ENCODE measurements around the gene GMDS.

The GMDS gene

DNA sequence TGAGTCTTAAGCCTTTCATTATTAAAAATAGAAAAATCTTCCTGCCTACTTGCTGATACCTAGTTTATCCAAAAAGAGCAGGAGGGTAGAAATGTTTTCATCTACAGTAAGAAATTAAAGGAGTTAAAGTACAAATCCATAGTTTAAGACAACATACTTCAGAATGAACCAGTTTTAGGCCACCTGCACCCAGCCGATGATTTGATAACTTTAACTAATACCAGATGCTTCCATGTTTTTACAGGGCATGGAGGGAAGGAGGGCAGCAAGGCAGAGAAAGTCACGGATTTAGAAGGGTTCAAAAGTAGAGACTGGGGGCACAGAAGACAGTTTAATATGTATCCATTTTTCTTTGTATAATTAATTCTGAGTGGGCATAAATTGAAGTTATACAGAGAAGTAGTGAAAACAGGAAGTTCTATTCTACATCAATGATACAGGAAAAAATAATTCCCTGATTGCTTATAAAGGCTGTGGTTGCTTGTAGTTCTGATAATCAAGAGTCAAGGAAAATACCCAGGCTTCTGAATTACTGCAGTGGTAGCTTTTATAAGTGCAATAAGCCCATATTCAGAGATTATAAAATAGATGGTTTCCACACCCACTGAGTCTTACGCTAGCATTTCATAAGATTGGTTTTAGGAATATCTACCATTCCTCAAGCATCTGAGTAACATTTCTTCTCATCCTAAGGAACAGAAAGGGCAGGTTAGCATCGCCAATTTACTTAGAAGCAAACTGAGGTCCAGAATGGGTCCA lies 72.0 kb downstream of the GMDS start:
- DNase-seq, result no peak

GRCh38 chr6:2171728-2172127 lies 73.7 kb downstream of the GMDS start:
- DNase-seq, result no peak

DNA sequence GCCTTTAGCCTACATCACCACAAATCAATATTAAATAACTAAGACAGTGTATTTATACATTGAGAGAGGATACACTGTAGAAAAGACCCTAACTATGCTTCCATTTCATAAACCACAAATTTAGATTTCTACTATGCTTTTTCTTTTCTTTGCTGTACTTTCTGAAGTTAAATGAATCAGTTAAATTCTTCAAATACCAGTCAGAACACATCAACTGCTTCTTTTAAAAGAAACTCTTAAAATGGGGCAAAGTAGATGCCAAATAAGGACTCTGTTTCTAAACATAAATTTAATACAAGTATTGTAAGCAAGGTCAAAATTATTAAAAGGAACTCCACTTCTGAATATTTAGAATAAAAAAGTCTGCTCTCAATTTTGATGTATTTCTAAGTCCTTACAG lies 76.9 kb downstream of the GMDS start:
- no peak for DNase-seq

DNA sequence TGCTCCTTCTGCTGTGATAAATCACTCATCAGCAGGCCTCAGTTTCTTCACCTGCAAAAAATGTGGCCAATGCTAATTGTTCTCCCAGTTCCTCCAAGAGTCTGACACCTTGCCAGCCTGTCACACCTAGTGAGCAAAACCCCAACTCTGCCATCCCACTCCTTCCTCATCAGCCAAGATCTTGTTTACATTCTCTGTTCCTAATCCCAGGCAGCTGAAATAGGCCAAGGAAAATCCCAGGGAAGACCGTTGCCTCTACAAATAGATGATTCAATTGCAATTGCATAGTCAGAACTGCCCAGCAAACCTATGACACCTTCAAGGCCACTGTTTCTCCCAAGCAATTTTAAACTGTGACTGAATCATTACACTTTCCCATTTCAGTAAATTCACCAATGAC lies 78.7 kb downstream of the GMDS start:
- no peak for DNase-seq

- DNase-seq, result no peak
Measured at GRCh38 chr6:2165286-2165685, 80.1 kb downstream of the GMDS start.

DNA sequence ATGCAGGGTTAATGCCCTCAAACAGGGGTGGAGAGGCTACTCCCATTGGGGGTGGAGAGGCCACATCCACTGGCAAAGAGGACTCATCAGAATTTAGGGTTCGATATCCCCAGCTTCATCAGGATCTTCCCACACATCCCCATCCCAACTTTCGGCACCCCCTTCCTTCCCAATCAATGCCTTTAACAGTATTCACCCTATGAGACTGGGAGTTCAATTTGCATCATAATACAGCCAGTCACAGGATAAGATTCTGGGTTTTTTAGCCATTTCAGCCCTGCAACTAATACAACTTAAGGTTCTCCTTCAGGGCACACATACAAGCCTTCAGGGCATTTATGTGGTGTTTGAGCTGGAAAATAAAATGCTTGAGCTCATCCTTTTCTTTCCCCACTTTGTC lies 80.9 kb downstream of the GMDS start:
- no peak for DNase-seq

- no peak for DNase-seq
Measured at GRCh38 chr6:2162079-2162445, 83.3 kb downstream of the GMDS start.

- DNase-seq, result no peak
Measured at GRCh38 chr6:2158596-2159271, 86.7 kb downstream of the GMDS start.

DNA sequence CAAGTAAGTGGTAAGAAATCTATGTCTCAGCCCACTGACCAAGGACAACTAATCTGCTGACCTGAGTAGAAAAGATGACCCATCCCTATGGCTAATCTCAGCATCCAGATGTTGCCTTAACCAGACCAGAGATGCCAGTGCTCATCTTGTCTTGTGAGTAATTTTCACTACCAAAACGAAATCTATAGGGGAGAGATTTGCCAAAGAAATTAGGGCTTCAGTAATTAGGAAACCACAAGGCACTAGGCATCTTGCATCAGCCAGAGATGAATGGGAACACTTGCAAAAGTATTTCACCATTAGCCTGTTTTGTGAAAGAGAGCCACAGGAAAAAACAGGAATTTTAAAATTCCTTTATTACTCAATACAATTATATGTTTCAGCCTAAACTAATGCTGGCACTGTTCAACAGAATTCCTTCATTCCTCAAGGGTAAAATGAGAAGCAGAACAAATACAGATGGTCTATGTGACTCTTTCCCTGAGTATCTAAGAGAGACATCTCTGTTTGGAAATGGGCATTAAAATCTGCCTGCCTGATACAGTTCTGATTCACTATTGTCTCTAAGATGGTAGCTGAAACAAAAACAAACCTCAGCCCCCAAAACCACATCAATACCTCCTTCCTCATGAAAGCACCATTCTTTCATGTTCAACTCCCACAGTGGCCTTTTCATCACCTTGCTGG lies 87.8 kb downstream of the GMDS start:
- DNase-seq, result no peak

DNA sequence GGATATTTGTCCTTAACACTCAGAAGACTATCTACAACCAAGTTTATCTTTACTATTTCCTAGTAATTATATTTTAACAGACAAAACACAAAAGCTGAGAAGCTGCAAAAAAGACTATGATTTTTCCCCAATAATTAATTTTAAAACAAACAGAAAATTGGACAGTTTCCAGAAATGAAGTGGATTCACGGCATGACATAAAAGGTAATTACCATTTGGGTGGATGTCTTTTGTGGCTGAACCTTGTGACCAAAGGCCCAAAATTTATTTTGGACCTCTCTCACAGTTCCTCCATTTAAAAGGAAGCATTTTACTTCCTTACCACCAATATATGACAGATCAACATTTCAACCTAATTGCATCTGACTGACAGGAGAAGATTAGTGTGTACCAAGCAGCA lies 90.2 kb downstream of the GMDS start:
- DNase-seq, result no peak

DNA sequence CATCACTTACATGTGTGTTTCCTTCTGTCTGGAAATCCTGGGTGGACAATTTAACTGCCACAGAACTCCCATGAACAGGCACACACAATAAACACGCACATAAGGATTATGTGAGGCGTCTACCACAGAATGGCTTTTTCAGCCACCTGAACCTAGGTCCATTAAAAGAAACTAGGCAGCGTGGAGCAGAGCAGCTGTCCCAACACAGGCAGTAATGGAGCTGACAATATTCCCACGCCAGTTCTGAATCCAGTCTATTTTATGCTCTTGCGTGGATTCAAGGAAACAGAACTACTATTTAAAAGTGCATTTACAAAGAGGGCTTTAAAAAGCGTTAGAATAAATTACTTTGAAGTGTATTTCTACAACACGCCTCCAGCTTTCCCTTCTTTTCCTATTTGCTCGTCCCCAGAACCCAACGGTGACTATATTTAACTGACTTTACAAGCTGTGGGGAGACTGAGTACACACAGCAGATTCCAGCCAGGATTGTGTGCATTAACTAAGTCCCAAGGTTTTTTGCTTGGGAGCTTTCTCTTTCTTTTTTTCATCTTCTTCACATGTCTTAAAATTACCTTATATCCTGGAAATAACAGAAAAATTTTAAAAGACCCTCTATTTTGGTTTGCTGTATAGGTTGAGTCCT lies 95.9 kb downstream of the GMDS start:
- DNase-seq, result no peak

- no peak for DNase-seq
Measured at GRCh38 chr6:2148748-2149147, 96.7 kb downstream of the GMDS start.

DNA sequence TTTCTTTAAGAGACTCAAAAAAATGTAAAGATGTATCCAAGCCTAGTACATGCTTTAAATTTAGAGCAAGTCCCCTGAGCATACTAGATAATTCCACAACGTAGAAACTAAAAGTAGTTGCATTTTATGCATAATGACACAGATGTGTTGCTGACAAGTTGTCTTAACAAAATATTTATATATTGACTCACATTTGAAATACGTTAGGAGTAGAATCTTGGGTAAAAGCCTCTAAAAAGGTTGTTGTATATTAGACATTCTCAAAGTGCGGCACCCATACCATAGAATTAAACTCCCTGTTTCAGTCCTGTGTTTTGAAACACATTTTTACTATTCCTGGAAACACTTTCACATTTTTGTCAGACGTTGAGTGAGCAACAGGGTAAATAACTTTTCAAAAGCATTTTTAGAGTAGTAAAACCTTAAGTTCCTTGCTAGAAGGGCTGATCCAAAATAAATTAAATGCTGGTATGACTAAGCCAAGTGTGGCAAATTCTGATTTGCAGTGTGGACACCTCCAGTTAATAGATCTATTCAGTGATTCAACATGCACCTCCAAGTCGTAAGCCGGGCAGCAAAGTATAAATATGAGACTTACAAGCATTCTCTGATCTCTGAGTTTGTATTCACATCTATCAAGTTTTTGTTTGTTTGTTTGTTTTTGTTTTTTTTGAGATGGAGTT lies 97.5 kb downstream of the GMDS start:
- no peak for DNase-seq

GRCh38 chr6:2147261-2147660 lies 98.1 kb downstream of the GMDS start:
- no peak for DNase-seq

- DNase-seq, result no peak
Measured at GRCh38 chr6:2144210-2144609, 101.2 kb downstream of the GMDS start.

DNA sequence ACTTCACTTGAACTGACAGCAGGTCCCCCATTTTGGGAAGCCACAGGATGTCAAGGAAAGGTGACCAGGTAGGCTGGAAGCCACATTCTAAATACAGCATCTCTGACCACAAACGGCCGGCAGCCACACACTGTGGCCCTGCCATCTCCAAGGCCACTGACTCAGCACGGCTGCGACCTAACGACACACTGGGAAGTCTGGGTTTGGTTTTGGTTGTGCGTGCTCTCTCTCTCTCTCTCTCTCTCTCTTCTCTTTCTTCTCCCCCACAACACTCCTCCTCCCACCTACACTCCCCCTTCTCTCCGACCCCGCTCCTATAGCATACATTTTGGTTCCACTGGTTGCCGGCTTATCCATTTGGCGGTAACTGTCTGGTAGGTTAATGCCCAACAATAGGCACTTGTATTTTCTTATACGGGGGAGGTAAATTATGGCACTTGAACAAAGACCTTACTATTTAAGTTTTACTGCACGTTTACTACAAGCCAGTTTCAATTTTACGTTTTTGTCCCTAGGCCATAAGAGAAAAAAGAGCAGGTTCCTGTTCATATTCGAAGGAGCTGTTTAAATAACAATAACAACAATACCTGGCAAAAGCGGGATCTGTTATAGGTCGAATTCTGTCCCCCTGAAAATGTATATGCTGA lies 103.6 kb downstream of the GMDS start:
- no peak for DNase-seq

DNA sequence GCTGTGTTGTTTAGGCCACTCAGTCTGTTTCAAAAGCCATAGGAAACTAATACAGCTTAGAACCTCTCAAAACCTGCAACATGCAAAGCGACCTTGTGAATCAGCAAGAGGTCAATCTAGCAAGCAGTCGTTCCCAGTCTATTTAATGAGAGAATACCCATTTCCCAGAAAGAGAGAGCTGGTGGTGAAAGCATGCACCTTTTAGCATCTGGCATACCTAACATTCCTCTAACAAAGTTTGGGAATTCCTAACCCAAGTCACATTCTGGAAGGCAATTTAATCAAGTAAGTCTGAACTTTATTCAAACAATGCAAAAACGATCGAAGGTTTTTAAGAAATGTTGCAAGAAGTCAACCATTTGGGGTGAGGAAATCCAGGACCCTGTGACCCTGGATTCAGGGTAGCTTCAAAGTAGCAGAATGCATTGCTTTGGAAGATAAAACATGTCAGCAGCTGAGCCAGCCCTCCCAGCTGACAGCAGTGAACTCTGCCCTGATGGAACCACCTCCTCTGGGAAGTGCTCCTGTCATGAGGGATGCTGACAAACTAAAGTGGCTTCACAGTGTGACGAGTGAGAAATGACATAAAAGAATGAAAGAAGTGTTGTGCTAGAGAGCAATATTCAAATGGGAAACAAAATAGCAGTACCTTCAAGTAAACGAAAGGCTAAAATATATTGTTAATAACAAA lies 104.8 kb downstream of the GMDS start:
- no peak for DNase-seq

GRCh38 chr6:2135401-2135800 lies 110.0 kb downstream of the GMDS start:
- no peak for DNase-seq

DNA sequence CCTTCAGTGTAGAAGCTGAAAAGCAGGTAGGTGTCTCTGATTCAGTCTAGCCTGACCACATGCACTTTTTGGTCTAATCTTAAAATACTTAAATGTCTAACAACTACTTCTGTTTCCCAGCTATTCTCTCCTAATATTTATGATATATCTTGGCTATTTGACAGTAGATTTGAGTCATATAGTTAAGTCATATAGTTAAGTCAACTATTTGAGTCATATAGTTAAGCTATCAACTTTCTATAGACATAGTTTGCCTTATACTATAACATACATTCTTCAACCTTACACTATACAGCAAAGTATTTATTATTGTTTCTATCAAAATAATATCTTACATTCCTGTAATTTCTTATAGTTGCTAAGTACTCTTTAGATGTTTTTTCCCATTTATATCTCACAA lies 110.9 kb downstream of the GMDS start:
- DNase-seq, result no peak

DNA sequence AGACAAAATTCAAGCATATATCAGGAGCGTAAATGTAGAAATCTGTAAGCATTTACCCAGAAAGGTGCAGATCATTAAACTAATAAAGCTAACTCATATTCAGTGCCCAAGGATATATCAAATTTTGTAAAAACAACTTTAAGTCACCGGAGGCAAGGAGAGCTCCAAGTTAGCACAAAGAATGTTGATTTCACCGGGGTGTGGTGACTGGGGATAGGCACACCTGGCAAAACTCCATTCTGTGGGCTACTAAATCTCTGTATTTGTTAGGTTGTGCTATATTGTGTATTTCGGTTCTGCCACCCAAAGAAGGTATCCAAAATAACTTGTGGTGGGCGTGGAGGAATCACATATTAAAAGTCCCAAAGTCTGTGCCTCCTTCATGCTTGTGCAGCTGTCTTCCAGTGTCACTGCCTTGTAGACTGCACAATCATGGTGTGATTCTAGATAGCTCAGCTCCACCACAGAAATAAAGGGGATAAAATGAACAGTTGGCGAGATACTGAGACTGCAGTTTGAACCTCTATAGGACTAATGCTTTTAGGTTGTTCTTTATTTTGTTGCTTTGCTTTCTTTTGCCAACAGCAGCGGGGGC lies 111.6 kb downstream of the GMDS start:
- DNase-seq, result no peak

DNA sequence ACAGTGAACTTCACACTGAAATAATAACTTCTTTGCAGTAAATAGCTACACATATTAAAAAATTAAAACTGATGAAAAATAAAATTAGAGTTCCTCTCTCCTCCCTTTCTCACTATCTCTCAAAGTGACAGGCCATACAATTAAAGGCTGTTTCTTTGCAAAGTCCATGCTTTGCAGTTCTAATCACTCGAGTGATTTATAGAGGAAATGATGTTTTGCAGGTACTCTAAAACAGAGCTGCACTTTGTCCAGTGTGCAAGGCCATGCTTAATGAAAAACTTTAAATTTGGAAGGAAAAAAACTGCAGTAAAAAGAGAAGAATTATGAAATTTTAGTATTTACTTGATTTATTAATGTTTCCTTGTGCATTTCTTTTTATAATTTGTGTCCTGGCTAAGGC lies 112.5 kb downstream of the GMDS start:
- DNase-seq, result no peak

GRCh38 chr6:2132416-2132815 lies 113.0 kb downstream of the GMDS start:
- DNase-seq, result no peak
